ENCODE data around the gene TMEM100.

The TMEM100 gene

GRCh38 chr17:55722742-55723487, at the start of gene TMEM100:
Gene TMEM100, minus strand, starts transcription at chr17:55722864. Its CDS starts 1,794 bp downstream, at chr17:55721070.
- DNase-seq (ENCODE audit: low read depth) = no peak
- no peak for TF ChIP-seq CTCF (conservative IDR thresholded peaks at IDR 0.05; ENCODE audit: low read depth, low read length)
- peak within 1 kb of the TSS; percentile 16 for H3K4me3 ChIP-seq (ENCODE audit: low read length)

- DNase-seq (ENCODE audit: low read depth) = no peak
- TF ChIP-seq CTCF (conservative IDR thresholded peaks at IDR 0.05; ENCODE audit: low read depth, low read length) = no peak
- no peak overlapping the region for H3K4me3 ChIP-seq (ENCODE audit: low read length)
These were observed 49.4 kb upstream of the TMEM100 start for GRCh38 chr17:55772086-55772485.

GRCh38 chr17:55770196-55770870, 47.7 kb upstream of the TMEM100 start:
- H3K4me3 ChIP-seq (ENCODE audit: low read length) = no peak overlapping the region
- TF ChIP-seq CTCF (conservative IDR thresholded peaks at IDR 0.05; ENCODE audit: low read depth, low read length) = peak; percentile 45
- DNase-seq (ENCODE audit: low read depth) = no peak

GRCh38 chr17:55769625-55770000, 46.9 kb upstream of the TMEM100 start:
- no peak overlapping the region for H3K4me3 ChIP-seq (ENCODE audit: low read length)
- no peak for TF ChIP-seq CTCF (conservative IDR thresholded peaks at IDR 0.05; ENCODE audit: low read depth, low read length)
- no peak for DNase-seq (ENCODE audit: low read depth)

GRCh38 chr17:55768936-55769624, 46.4 kb upstream of the TMEM100 start:
- no peak for TF ChIP-seq CTCF (conservative IDR thresholded peaks at IDR 0.05; ENCODE audit: low read depth, low read length)
- H3K4me3 ChIP-seq (ENCODE audit: low read length) = no peak overlapping the region
- DNase-seq (ENCODE audit: low read depth) = no peak

- no peak for TF ChIP-seq CTCF (conservative IDR thresholded peaks at IDR 0.05; ENCODE audit: low read depth, low read length)
- H3K4me3 ChIP-seq (ENCODE audit: low read length) = no peak overlapping the region
- no peak for DNase-seq (ENCODE audit: low read depth)
These were observed 42.8 kb upstream of the TMEM100 start for GRCh38 chr17:55765472-55765871.

All from retinal pigment epithelial cell (primary cell).